Psoas muscle (tissue), 8 donors: ENCODE measurements around the gene ZNF275. TPM values are rescaled to one million over a fixed set of nuclear protein-coding genes. Genes with fewer than 3 reads are reported as not detected.
"Not testable (repeated sequence)": the region's sequence is repeated elsewhere in the genome, so short reads cannot be mapped to it uniquely, and the experiment has no call there.

ENCODE experiments used
- ATAC-seq, 4 donors: fragments of 200-7000 bp; cut with Tn5 transposase; one replicate each; pipeline ENCODE4 v1.9.1; 2020; ENCODE audit warnings: moderate library complexity in 3 of 4, mild to moderate bottlenecking in 2 of 4
- DNase-seq, 2 donors: peaks; one replicate each; pipeline ENCODE4 v3.0.0-alpha.2; 2020
- H3K27ac ChIP-seq: fragments of 200-600 bp; one replicate; pipeline ENCODE4 v1.8.0; 2022
- H3K27me3 ChIP-seq, 3 donors: fragments of 200-600 bp in 1 of 3; one replicate each; pipeline versions ENCODE4 v1.6.1 to v1.8.0; 2013 to 2022; ENCODE audit warnings: low read length in 2 of 3, mild to moderate bottlenecking in 2 of 3, moderate library complexity in 1 of 3; ENCODE audit not compliant: insufficient read depth in 3 of 3
- H3K36me3 ChIP-seq, 2 donors: fragments of 200-600 bp in 1 of 2; one replicate each; pipeline versions ENCODE4 v1.6.1 to v1.8.0; 2013 to 2022; ENCODE audit warnings: low read depth in 1 of 2, mild to moderate bottlenecking in 1 of 2, moderate library complexity in 1 of 2; ENCODE audit not compliant: insufficient read depth in 1 of 2
- H3K4me1 ChIP-seq: fragments of 200-600 bp; one replicate; pipeline ENCODE4 v1.8.0; 2022
- H3K4me3 ChIP-seq: fragments of 200-600 bp; one replicate; pipeline ENCODE4 v1.8.0; 2022; ENCODE audit warnings: mild to moderate bottlenecking
- H3K9me3 ChIP-seq: fragments of 200-600 bp; one replicate; pipeline ENCODE4 v1.8.0; 2022
- WGBS, 3 donors: extraction: QIAGEN DNeasy Blood & Tissue Kit; methylation state at CpG; one replicate each; pipeline versions ENCODE4 v1.1.6 to v1.1.7; 2013; 5-methylcytosine and 5-hydroxymethylcytosine counted together
- intact Hi-C, 2 donors: fragments of 100-400 bp; cut with DNase I; formaldehyde crosslinking; loops; one replicate each; pipeline versions ENCODE4 v1.11.0 to v1.14.2; 2022
- long read RNA-seq, 2 donors: library from polyadenylated mRNA; unstranded; transcript quantifications; one replicate each; pipeline ENCODE4 v2.0.0, GENCODE V29; 2021
- polyA plus RNA-seq, 3 donors: library from polyadenylated mRNA; stranded (reverse); fragments of 200-250 nt; gene quantifications; one replicate each; pipeline ENCODE4 v1.2.3, GENCODE V29; 2013
- total RNA-seq, 4 donors: library from RNA; stranded (reverse); fragmentation: NEBNext Ultra II Directional in 2 of 4; extraction: Animal tissue kit (Norgen Biotek cat#: 25700) in 2 of 4; gene quantifications; one replicate each; pipeline versions ENCODE4 v1.2.1 to v1.2.4, GENCODE V29; 2021 to 2023
- TF ChIP-seq, protein P1 (sequence below): fragments of 200-600 bp; IDR thresholded peaks from one replicate; pipeline ENCODE4 v1.8.0; 2022; ENCODE audit warnings: antibody characterized with exemption
- donor health status: healthy with polysubstance abuse.
- donor health status: DM: no; HTN: no; CAD: no; lungs with moderate emphysema.
- donor health status: Bipolar disorder and iron deficiency.
- donor health status: healthy.
- donor health status: DM: yes; HTN: yes; CAD: no.
- donor health status: DM: no; HTN: no; CAD: no.
- donor health status: DM: no; HTN: no; CAD: no.
- donor health status: DM: yes; HTN: yes; CAD: no.

Gene ZNF275
- total RNA-seq (1 to 10 TPM; 5.5 to 7.7 (median 6.2) TPM), polyA plus RNA-seq (1 to 10 TPM; 2.4 to 4.3 (median 3.1) TPM)
- long read RNA-seq, donor 1, full-length matches to known transcripts, result 1 of 1 reads
- long read RNA-seq, donor 1, partial matches to known transcripts, result 0 of 1 reads
- long read RNA-seq, donor 1, other reads (novel, unspliced or antisense), result 0 of 1 reads
- long read RNA-seq, donor 2, full-length matches to known transcripts, result 1 of 10 reads
- long read RNA-seq, donor 2, partial matches to known transcripts, result 9 of 10 reads
- long read RNA-seq, donor 2, other reads (novel, unspliced or antisense), result 0 of 10 reads

- no peaks in the 10 kb centered on the region for H3K9me3 ChIP-seq
- peaks cover 4% of the 10 kb centered on the region for H3K4me1 ChIP-seq
- H3K36me3 ChIP-seq, result no peaks in the 10 kb centered on the region
- TF ChIP-seq, protein P1, sequence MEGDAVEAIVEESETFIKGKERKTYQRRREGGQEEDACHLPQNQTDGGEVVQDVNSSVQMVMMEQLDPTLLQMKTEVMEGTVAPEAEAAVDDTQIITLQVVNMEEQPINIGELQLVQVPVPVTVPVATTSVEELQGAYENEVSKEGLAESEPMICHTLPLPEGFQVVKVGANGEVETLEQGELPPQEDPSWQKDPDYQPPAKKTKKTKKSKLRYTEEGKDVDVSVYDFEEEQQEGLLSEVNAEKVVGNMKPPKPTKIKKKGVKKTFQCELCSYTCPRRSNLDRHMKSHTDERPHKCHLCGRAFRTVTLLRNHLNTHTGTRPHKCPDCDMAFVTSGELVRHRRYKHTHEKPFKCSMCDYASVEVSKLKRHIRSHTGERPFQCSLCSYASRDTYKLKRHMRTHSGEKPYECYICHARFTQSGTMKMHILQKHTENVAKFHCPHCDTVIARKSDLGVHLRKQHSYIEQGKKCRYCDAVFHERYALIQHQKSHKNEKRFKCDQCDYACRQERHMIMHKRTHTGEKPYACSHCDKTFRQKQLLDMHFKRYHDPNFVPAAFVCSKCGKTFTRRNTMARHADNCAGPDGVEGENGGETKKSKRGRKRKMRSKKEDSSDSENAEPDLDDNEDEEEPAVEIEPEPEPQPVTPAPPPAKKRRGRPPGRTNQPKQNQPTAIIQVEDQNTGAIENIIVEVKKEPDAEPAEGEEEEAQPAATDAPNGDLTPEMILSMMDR, result no peak
- intact Hi-C loops, result no loop called here
- 1 to 38% (median 1%) methylated on average over 18 to 79 of the region's 86 CpGs for whole genome bisulfite sequencing, 3 donors
- H3K27ac ChIP-seq, result peak within 1 kb of the TSS; percentile 66
- peak; percentile 98 to 100 (median 99) for ATAC-seq
- H3K27me3 ChIP-seq, result peaks cover 0 to 2% (median 0%) of the 10 kb centered on the region in 3 donors
- H3K4me3 ChIP-seq, result peak within 1 kb of the TSS; percentile 71
- peak; percentile 82 to 87 for DNase-seq
Observed at GRCh38 chrX:153333821-153334653, at the start of gene ZNF275. TSS of gene ZNF275 (plus strand) at chrX:153334153. CDS start at chrX:153336680, 2,527 bp downstream.

DNA sequence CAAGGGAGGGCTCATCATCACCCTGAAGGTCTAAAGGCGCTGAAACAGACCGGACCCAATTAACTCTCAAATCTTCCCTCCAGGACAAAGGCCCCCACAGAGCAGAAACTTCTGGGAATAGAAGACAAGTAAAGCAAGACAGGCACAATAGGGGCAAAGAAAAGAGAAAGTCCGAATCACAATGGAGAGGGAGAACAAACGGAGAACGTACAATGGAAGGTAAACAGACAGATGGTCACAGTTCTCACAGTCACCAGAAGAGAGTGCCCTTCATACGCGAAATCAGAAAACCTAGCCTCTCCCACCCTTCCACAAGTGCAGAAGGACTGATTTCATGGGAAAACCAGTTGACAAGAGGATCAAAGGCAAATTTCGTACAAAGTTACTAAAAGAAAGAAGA, 48.3 kb upstream of the ZNF275 start:
- intact Hi-C loops, H3K4me1 ChIP-seq: not testable (repeated sequence)
- no CpG with 5 or more reads among the region's 8 CpGs for WGBS, 3 donors

GRCh38 chrX:153288807-153289206, 45.1 kb upstream of the ZNF275 start:
- H3K9me3 ChIP-seq, H3K27me3 ChIP-seq, H3K27ac ChIP-seq, H3K4me1 ChIP-seq, H3K4me3 ChIP-seq, ATAC-seq, intact Hi-C loops, H3K36me3 ChIP-seq, DNase-seq: not testable (repeated sequence)
- WGBS, 3 donors, result no CpG with 5 or more reads among the region's 2 CpGs

More for the DNA sequence above, 48.3 kb upstream of the ZNF275 start:
- H3K27me3 ChIP-seq, H3K27ac ChIP-seq, DNase-seq, ATAC-seq, H3K4me3 ChIP-seq, H3K36me3 ChIP-seq, H3K9me3 ChIP-seq: not testable (repeated sequence)

GRCh38 chrX:153293485-153294071, 40.4 kb upstream of the ZNF275 start:
- H3K27ac ChIP-seq, H3K4me3 ChIP-seq, DNase-seq, H3K4me1 ChIP-seq, H3K9me3 ChIP-seq, intact Hi-C loops, H3K36me3 ChIP-seq: not testable (repeated sequence)
- WGBS, 3 donors, result 64 to 73% (median 71%) methylated on average over 3 of the region's 8 CpGs
- peaks cover 0 to 12% (median 0%) of the 10 kb centered on the region in 3 donors for H3K27me3 ChIP-seq
- ATAC-seq, result peak in 2 of 4 donors; percentile 44 to 68

GRCh38 chrX:153297376-153297775, 36.6 kb upstream of the ZNF275 start:
- WGBS, 3 donors, result 32 to 64% (median 57%) methylated on average over 1 of the region's 1 CpG
- H3K36me3 ChIP-seq, result no peaks in the 10 kb centered on the region
- DNase-seq (no peak), ATAC-seq (no peak)
- intact Hi-C loops, result no loop called here
- H3K4me1 ChIP-seq, result no peaks in the 10 kb centered on the region
- TF ChIP-seq, protein P1, result no peak
- peaks cover 4% of the 10 kb centered on the region for H3K9me3 ChIP-seq
- H3K27me3 ChIP-seq, result peaks cover 0 to 24% (median 0%) of the 10 kb centered on the region in 3 donors
- no peak overlapping the region for H3K27ac ChIP-seq
- no peak overlapping the region for H3K4me3 ChIP-seq

- no peak overlapping the region for H3K4me3 ChIP-seq
- WGBS, 3 donors, result 60 to 61% (median 60%) methylated on average over 5 of the region's 5 CpGs
- peaks cover 4% of the 10 kb centered on the region for H3K9me3 ChIP-seq
- H3K27ac ChIP-seq, result no peak overlapping the region
- TF ChIP-seq, protein P1, result no peak
- intact Hi-C loops, result no loop called here
- DNase-seq (no peak), ATAC-seq (no peak)
- H3K36me3 ChIP-seq, result no peaks in the 10 kb centered on the region
- H3K4me1 ChIP-seq, result no peaks in the 10 kb centered on the region
- H3K27me3 ChIP-seq, result peaks cover 0 to 24% (median 0%) of the 10 kb centered on the region in 3 donors
Observed at GRCh38 chrX:153299855-153300254, 34.1 kb upstream of the ZNF275 start.
